ENCODE data around the gene TOR1AIP2.
A peak's percentile ranks its signal among the peaks of the same experiment; 100 is the strongest.

TOR1AIP2 gene

GRCh38 chr1:179875596-179876299 lies 1.9 kb downstream of the TOR1AIP2 start:
- H2AFZ ChIP-seq (ENCODE audit: low read length, unreplicated experiment), result no peak overlapping the region
- H3K27ac ChIP-seq (ENCODE audit: low read depth, low read length), result peak overlapping the region; percentile 26; the same call in 1 of the 2 replicates
- H3K4me3 ChIP-seq (ENCODE audit: low read depth, low read length), result peak overlapping the region; percentile 85
- H3K27me3 ChIP-seq (ENCODE audit: insufficient read depth, low read length), result no peaks in the 10 kb centered on the region
- H3K4me1 ChIP-seq (ENCODE audit: control insufficient read depth, insufficient read depth, low read length, unreplicated experiment), result peaks cover 23% of the 10 kb centered on the region
- H3K79me2 ChIP-seq (ENCODE audit: control insufficient read depth, insufficient read depth, low read length, unreplicated experiment), result peaks cover 73% of the 10 kb centered on the region
- H3K36me3 ChIP-seq (ENCODE audit: insufficient read depth, low read length), result peaks cover 22% of the 10 kb centered on the region; the same call in 1 of the 2 replicates

- H3K4me1 ChIP-seq (ENCODE audit: control insufficient read depth, insufficient read depth, low read length, unreplicated experiment), result peaks cover 19% of the 10 kb centered on the region
- no peak overlapping the region for H2AFZ ChIP-seq (ENCODE audit: low read length, unreplicated experiment)
- H3K4me3 ChIP-seq (ENCODE audit: low read depth, low read length), result no peak overlapping the region
- no peak overlapping the region for H3K27ac ChIP-seq (ENCODE audit: low read depth, low read length)
- peaks cover 86% of the 10 kb centered on the region for H3K79me2 ChIP-seq (ENCODE audit: control insufficient read depth, insufficient read depth, low read length, unreplicated experiment)
- no peaks in the 10 kb centered on the region for H3K27me3 ChIP-seq (ENCODE audit: insufficient read depth, low read length)
- peaks cover 24% of the 10 kb centered on the region for H3K36me3 ChIP-seq (ENCODE audit: insufficient read depth, low read length)
These were observed 4.2 kb downstream of the TOR1AIP2 start for GRCh38 chr1:179873438-179873851.

- H3K4me1 ChIP-seq (ENCODE audit: control insufficient read depth, insufficient read depth, low read length, unreplicated experiment), result peaks cover 13% of the 10 kb centered on the region
- no peak overlapping the region for H2AFZ ChIP-seq (ENCODE audit: low read length, unreplicated experiment)
- H3K27me3 ChIP-seq (ENCODE audit: insufficient read depth, low read length), result no peaks in the 10 kb centered on the region
- no peak overlapping the region for H3K27ac ChIP-seq (ENCODE audit: low read depth, low read length)
- peaks cover 27% of the 10 kb centered on the region for H3K36me3 ChIP-seq (ENCODE audit: insufficient read depth, low read length)
- peaks cover 90% of the 10 kb centered on the region for H3K79me2 ChIP-seq (ENCODE audit: control insufficient read depth, insufficient read depth, low read length, unreplicated experiment)
- H3K4me3 ChIP-seq (ENCODE audit: low read depth, low read length), result no peak overlapping the region
These were observed 5.0 kb downstream of the TOR1AIP2 start for GRCh38 chr1:179872558-179872957.

- peaks cover 90% of the 10 kb centered on the region for H3K79me2 ChIP-seq (ENCODE audit: control insufficient read depth, insufficient read depth, low read length, unreplicated experiment)
- H3K27me3 ChIP-seq (ENCODE audit: insufficient read depth, low read length), result no peaks in the 10 kb centered on the region
- peaks cover 27% of the 10 kb centered on the region for H3K36me3 ChIP-seq (ENCODE audit: insufficient read depth, low read length)
- no peak overlapping the region for H3K27ac ChIP-seq (ENCODE audit: low read depth, low read length)
- H2AFZ ChIP-seq (ENCODE audit: low read length, unreplicated experiment), result no peak overlapping the region
- peaks cover 13% of the 10 kb centered on the region for H3K4me1 ChIP-seq (ENCODE audit: control insufficient read depth, insufficient read depth, low read length, unreplicated experiment)
- no peak overlapping the region for H3K4me3 ChIP-seq (ENCODE audit: low read depth, low read length)
These were observed 5.7 kb downstream of the TOR1AIP2 start for GRCh38 chr1:179871940-179872339.

GRCh38 chr1:179870870-179871269 lies 6.7 kb downstream of the TOR1AIP2 start:
- Histone ChIP-seq H3K4me3 (ENCODE audit: low read depth, low read length) (no peak overlapping the region), H3K36me3 (ENCODE audit: insufficient read depth, low read length) (peaks cover 26% of the 10 kb centered on the region), H3K4me1 (ENCODE audit: control insufficient read depth, insufficient read depth, low read length, unreplicated experiment) (peaks cover 10% of the 10 kb centered on the region)

GRCh38 chr1:179867493-179868330 lies 9.9 kb downstream of the TOR1AIP2 start:
- Histone ChIP-seq H3K79me2 (ENCODE audit: control insufficient read depth, insufficient read depth, low read length, unreplicated experiment) (peaks cover 63% of the 10 kb centered on the region), H3K27me3 (ENCODE audit: insufficient read depth, low read length) (no peaks in the 10 kb centered on the region), H3K4me3 (ENCODE audit: low read depth, low read length) (no peak overlapping the region), H2AFZ (ENCODE audit: low read length, unreplicated experiment) (no peak overlapping the region), H3K27ac (ENCODE audit: low read depth, low read length) (no peak overlapping the region), H3K4me1 (ENCODE audit: control insufficient read depth, insufficient read depth, low read length, unreplicated experiment) (no peaks in the 10 kb centered on the region), H3K36me3 (ENCODE audit: insufficient read depth, low read length) (peaks cover 19% of the 10 kb centered on the region)

More at GRCh38 chr1:179870870-179871269, 6.7 kb downstream of the TOR1AIP2 start:
- Histone ChIP-seq H2AFZ (ENCODE audit: low read length, unreplicated experiment) (no peak overlapping the region), H3K27me3 (ENCODE audit: insufficient read depth, low read length) (no peaks in the 10 kb centered on the region), H3K27ac (ENCODE audit: low read depth, low read length) (no peak overlapping the region), H3K79me2 (ENCODE audit: control insufficient read depth, insufficient read depth, low read length, unreplicated experiment) (peaks cover 86% of the 10 kb centered on the region)

GRCh38 chr1:179866616-179867015 lies 11.0 kb downstream of the TOR1AIP2 start:
- H3K79me2 ChIP-seq (ENCODE audit: control insufficient read depth, insufficient read depth, low read length, unreplicated experiment), result peaks cover 54% of the 10 kb centered on the region
- H3K36me3 ChIP-seq (ENCODE audit: insufficient read depth, low read length), result peaks cover 19% of the 10 kb centered on the region
- no peak overlapping the region for H3K27ac ChIP-seq (ENCODE audit: low read depth, low read length)
- H3K4me3 ChIP-seq (ENCODE audit: low read depth, low read length), result no peak overlapping the region
- no peaks in the 10 kb centered on the region for H3K27me3 ChIP-seq (ENCODE audit: insufficient read depth, low read length)
- no peak overlapping the region for H2AFZ ChIP-seq (ENCODE audit: low read length, unreplicated experiment)
- H3K4me1 ChIP-seq (ENCODE audit: control insufficient read depth, insufficient read depth, low read length, unreplicated experiment), result no peaks in the 10 kb centered on the region

- Histone ChIP-seq H3K27ac (ENCODE audit: low read depth, low read length) (no peak overlapping the region), H3K27me3 (ENCODE audit: insufficient read depth, low read length) (no peaks in the 10 kb centered on the region), H3K79me2 (ENCODE audit: control insufficient read depth, insufficient read depth, low read length, unreplicated experiment) (peaks cover 43% of the 10 kb centered on the region), H3K4me1 (ENCODE audit: control insufficient read depth, insufficient read depth, low read length, unreplicated experiment) (no peaks in the 10 kb centered on the region), H3K36me3 (ENCODE audit: insufficient read depth, low read length) (peaks cover 19% of the 10 kb centered on the region), H2AFZ (ENCODE audit: low read length, unreplicated experiment) (no peak overlapping the region), H3K4me3 (ENCODE audit: low read depth, low read length) (no peak overlapping the region)
These were observed 12.2 kb downstream of the TOR1AIP2 start for GRCh38 chr1:179865377-179865776.

GRCh38 chr1:179860652-179861051 lies 17.0 kb downstream of the TOR1AIP2 start:
- peaks cover 9% of the 10 kb centered on the region for H3K79me2 ChIP-seq (ENCODE audit: control insufficient read depth, insufficient read depth, low read length, unreplicated experiment)
- H2AFZ ChIP-seq (ENCODE audit: low read length, unreplicated experiment), result no peak overlapping the region
- H3K4me3 ChIP-seq (ENCODE audit: low read depth, low read length), result no peak overlapping the region
- H3K27me3 ChIP-seq (ENCODE audit: insufficient read depth, low read length), result no peaks in the 10 kb centered on the region
- H3K36me3 ChIP-seq (ENCODE audit: insufficient read depth, low read length), result peaks cover 29% of the 10 kb centered on the region
- H3K27ac ChIP-seq (ENCODE audit: low read depth, low read length), result no peak overlapping the region
- no peaks in the 10 kb centered on the region for H3K4me1 ChIP-seq (ENCODE audit: control insufficient read depth, insufficient read depth, low read length, unreplicated experiment)

- no peak overlapping the region for H2AFZ ChIP-seq (ENCODE audit: low read length, unreplicated experiment)
- H3K4me3 ChIP-seq (ENCODE audit: low read depth, low read length), result no peak overlapping the region
- H3K27ac ChIP-seq (ENCODE audit: low read depth, low read length), result no peak overlapping the region
- H3K4me1 ChIP-seq (ENCODE audit: control insufficient read depth, insufficient read depth, low read length, unreplicated experiment), result no peaks in the 10 kb centered on the region
- no peaks in the 10 kb centered on the region for H3K27me3 ChIP-seq (ENCODE audit: insufficient read depth, low read length)
- H3K36me3 ChIP-seq (ENCODE audit: insufficient read depth, low read length), result peaks cover 26% of the 10 kb centered on the region
- no peaks in the 10 kb centered on the region for H3K79me2 ChIP-seq (ENCODE audit: control insufficient read depth, insufficient read depth, low read length, unreplicated experiment)
These were observed 20.6 kb downstream of the TOR1AIP2 start for GRCh38 chr1:179857009-179857408.
